Loucy (cell line): ENCODE results near the gene ABCA9.

Experiments used
- H2AFZ ChIP-seq: fragments of 200-600 bp; sonication (generic); 2 replicates; pipeline ENCODE4 v1.6.0; 2016; ENCODE audit warnings: antibody characterized with exemption, mild to moderate bottlenecking, low read length, moderate library complexity
- H3F3A ChIP-seq: fragments of 200-600 bp; 2 replicates; pipeline ENCODE4 v1.6.0; 2016; ENCODE audit warnings: antibody characterized with exemption, low read depth, mild to moderate bottlenecking
- H3K27me3 ChIP-seq: fragments of 200-600 bp; sonication (generic); 2 replicates; pipeline ENCODE4 v1.6.1; 2014; ENCODE audit warnings: low read length, mild to moderate bottlenecking; ENCODE audit not compliant: insufficient read depth, poor library complexity, severe bottlenecking
- H3K36me3 ChIP-seq: fragments of 200-600 bp; sonication (generic); 2 replicates; pipeline ENCODE4 v1.6.1; 2016; ENCODE audit warnings: low read length; ENCODE audit not compliant: insufficient read depth
- H3K4me1 ChIP-seq: fragments of 200-600 bp; sonication (generic); 2 replicates; pipeline ENCODE4 v1.5.1; 2014; ENCODE audit warnings: low read length, mild to moderate bottlenecking; ENCODE audit not compliant: insufficient read depth, poor library complexity, severe bottlenecking
- H3K4me2 ChIP-seq: fragments of 200-600 bp; sonication (generic); 2 replicates; pipeline ENCODE4 v1.6.0; 2014; ENCODE audit warnings: antibody characterized with exemption, low read length, low read depth, mild to moderate bottlenecking; ENCODE audit not compliant: poor library complexity, severe bottlenecking
- H3K4me3 ChIP-seq: fragments of 200-600 bp; sonication (generic); 2 replicates; pipeline ENCODE4 v1.5.1; 2014; ENCODE audit warnings: low read length, mild to moderate bottlenecking, mixed read lengths; ENCODE audit not compliant: poor library complexity, severe bottlenecking
- H3K79me2 ChIP-seq: fragments of 200-600 bp; sonication (generic); 2 replicates; pipeline ENCODE4 v1.6.1; 2014; ENCODE audit warnings: low read length; ENCODE audit not compliant: insufficient read depth
- H3K9ac ChIP-seq: fragments of 200-600 bp; sonication (generic); 2 replicates; pipeline ENCODE4 v1.6.0; 2014; ENCODE audit warnings: mild to moderate bottlenecking, low read depth, low read length, moderate library complexity; ENCODE audit not compliant: poor library complexity, severe bottlenecking
- H3K9me2 ChIP-seq: fragments of 200-600 bp; sonication (generic); replicated peaks from 2 replicates; pipeline ENCODE4 v1.6.1; 2016; ENCODE audit warnings: low read depth, low read length, mixed read lengths
- H3K9me3 ChIP-seq: fragments of 200-600 bp; sonication (generic); 2 replicates; pipeline ENCODE4 v1.6.1; 2014; ENCODE audit warnings: mild to moderate bottlenecking, antibody characterized with exemption, low read length, low read depth; ENCODE audit not compliant: insufficient read depth
- H4K20me1 ChIP-seq: fragments of 200-600 bp; sonication (generic); 2 replicates; pipeline ENCODE4 v1.6.0; 2014; ENCODE audit warnings: antibody characterized with exemption, low read length, mild to moderate bottlenecking; ENCODE audit not compliant: insufficient read depth, poor library complexity, severe bottlenecking
- CTCF ChIP-seq: fragments of 200-600 bp; sonication (generic); conservative IDR thresholded peaks from 2 replicates; pipeline ENCODE4 v1.5.1; 2014; ENCODE audit warnings: mild to moderate bottlenecking, antibody characterized with exemption, low read length
- EZH2phosphoT487 ChIP-seq: fragments of 200-600 bp; IDR thresholded peaks from 2 replicates; pipeline ENCODE4 v1.6.1; 2018; ENCODE audit warnings: antibody characterized with exemption, mild to moderate bottlenecking, moderate library complexity, borderline replicate concordance

The ABCA9 gene

DNA sequence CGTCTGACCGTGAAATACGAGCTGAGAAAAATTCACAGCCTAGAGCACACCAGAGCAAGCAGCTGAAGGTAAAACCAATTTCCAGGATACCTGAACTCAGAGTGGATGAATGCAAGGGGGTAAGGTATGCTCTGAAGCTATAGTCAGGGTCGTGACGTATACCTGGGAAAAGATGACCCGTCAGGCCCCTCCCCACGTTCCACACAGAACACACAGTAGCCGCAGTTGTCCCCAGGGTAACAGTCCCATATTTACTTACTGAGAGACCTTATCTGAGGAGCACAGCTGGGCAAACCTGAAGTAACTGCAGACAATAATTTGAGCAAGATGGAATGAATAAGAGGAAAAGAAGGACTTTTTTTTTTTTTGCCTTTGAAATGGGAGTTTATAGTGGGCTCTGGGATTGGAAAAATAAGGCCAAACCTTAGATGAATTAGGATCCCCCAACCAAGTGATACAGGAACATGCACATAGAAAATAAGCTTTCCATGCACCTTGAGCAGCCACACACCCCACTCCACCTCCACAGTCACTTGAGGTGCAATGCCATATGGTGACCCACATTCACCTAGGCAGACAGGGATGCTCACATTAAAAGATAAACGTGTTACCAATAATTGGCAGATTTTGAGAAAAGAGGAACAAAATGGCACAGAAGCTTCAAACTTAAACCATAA is 43.0 kb upstream of the ABCA9 start:
- TF ChIP-seq EZH2phosphoT487 (no peak), CTCF (no peak)
- no peaks in the 10 kb centered on the region for H3K27me3 ChIP-seq
- H2AFZ ChIP-seq = no peak overlapping the region
- no peaks in the 10 kb centered on the region for H3K9me2 ChIP-seq
- no peaks in the 10 kb centered on the region for H3K4me1 ChIP-seq
- no peaks in the 10 kb centered on the region for H3F3A ChIP-seq
- no peaks in the 10 kb centered on the region for H4K20me1 ChIP-seq
- H3K36me3 ChIP-seq = no peaks in the 10 kb centered on the region
- no peak overlapping the region for H3K4me3 ChIP-seq
- H3K9me3 ChIP-seq = no peaks in the 10 kb centered on the region
- H3K79me2 ChIP-seq = no peaks in the 10 kb centered on the region
- no peak overlapping the region for H3K4me2 ChIP-seq
- H3K9ac ChIP-seq = no peak overlapping the region

DNA sequence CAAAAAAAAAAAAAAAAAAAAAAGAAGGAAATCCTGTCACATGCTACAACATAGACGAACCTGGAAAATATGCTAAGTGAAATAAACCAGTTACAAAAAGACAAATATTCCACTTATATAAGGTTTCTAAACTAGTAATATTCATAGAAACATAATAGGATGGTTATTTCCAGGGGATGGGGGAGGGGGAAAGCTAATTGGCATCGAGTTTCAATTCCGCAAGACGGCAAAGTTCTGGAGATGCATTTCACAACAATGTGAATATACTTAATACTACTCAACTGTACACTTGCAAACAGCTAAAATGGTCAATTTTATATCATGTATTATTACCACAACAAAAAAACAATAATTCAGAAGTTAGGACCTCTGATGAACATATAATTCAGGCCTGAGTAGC is 37.9 kb upstream of the ABCA9 start:
- Histone ChIP-seq H3K4me2 (no peak overlapping the region), H3K4me3 (no peak overlapping the region), H4K20me1 (no peaks in the 10 kb centered on the region), H3K79me2 (no peaks in the 10 kb centered on the region), H3K27me3 (no peaks in the 10 kb centered on the region), H3K9me3 (no peaks in the 10 kb centered on the region), H2AFZ (no peak overlapping the region), H3K36me3 (no peaks in the 10 kb centered on the region), H3K9me2 (no peaks in the 10 kb centered on the region), H3K9ac (no peak overlapping the region), H3K4me1 (no peaks in the 10 kb centered on the region), H3F3A (no peaks in the 10 kb centered on the region)
- TF ChIP-seq EZH2phosphoT487 (no peak), CTCF (no peak)

GRCh38 chr17:69096541-69096940 is 35.8 kb upstream of the ABCA9 start:
- no peaks in the 10 kb centered on the region for H3K4me1 ChIP-seq
- no peaks in the 10 kb centered on the region for H3K36me3 ChIP-seq
- H2AFZ ChIP-seq = no peak overlapping the region
- H3K27me3 ChIP-seq = no peaks in the 10 kb centered on the region
- no peak overlapping the region for H3K4me3 ChIP-seq
- H3K79me2 ChIP-seq = no peaks in the 10 kb centered on the region
- H3K9ac ChIP-seq = no peak overlapping the region
- H3F3A ChIP-seq = no peaks in the 10 kb centered on the region
- no peaks in the 10 kb centered on the region for H4K20me1 ChIP-seq
- H3K9me2 ChIP-seq = no peaks in the 10 kb centered on the region
- TF ChIP-seq CTCF = no peak
- TF ChIP-seq EZH2phosphoT487 = no peak
- no peak overlapping the region for H3K4me2 ChIP-seq
- no peaks in the 10 kb centered on the region for H3K9me3 ChIP-seq
